Tibial nerve (tissue), 4 donors: ENCODE data around the gene GPR152. TPM values are rescaled to one million over a fixed set of nuclear protein-coding genes. Genes with fewer than 3 reads are reported as not detected.
"Not testable (repeated sequence)": the region's sequence is repeated elsewhere in the genome, so short reads cannot be mapped to it uniquely, and the experiment has no call there.

Experiments used
- DNase-seq, 2 donors: peaks; one replicate each; pipeline ENCODE4 v3.0.0-alpha.2; 2019; ENCODE audit warnings: low spot score in 2 of 2
- H3K27ac ChIP-seq, 4 donors: fragments of 200-600 bp; sonication (generic) in 3 of 4; one replicate each; pipeline ENCODE4 v1.5.1; 2017 to 2019; ENCODE audit warnings: mild to moderate bottlenecking in 1 of 4
- H3K27me3 ChIP-seq, 2 donors: fragments of 200-600 bp; sonication (generic) in 1 of 2; one replicate each; pipeline versions ENCODE4 v1.5.1 to v1.6.0; 2017 to 2019
- H3K36me3 ChIP-seq, 3 donors: fragments of 200-600 bp; sonication (generic); one replicate each; pipeline ENCODE4 v1.5.1; 2018 to 2019
- H3K4me1 ChIP-seq, 4 donors: fragments of 200-600 bp; sonication (generic) in 3 of 4; one replicate each; pipeline ENCODE4 v1.5.1; 2017 to 2019
- H3K4me3 ChIP-seq, 4 donors: fragments of 200-600 bp; sonication (generic) in 3 of 4; one replicate each; pipeline ENCODE4 v1.5.1; 2017 to 2019; ENCODE audit warnings: mild to moderate bottlenecking in 1 of 4, moderate library complexity in 1 of 4
- H3K9me3 ChIP-seq, 4 donors: fragments of 200-600 bp; sonication (generic) in 3 of 4; one replicate each; pipeline ENCODE4 v1.5.1; 2017 to 2019
- CTCF ChIP-seq, 5 experiments: fragments of 200-600 bp in 3 of 5; fragments of 450-650 bp in 2 of 5; sonication (generic) in 3 of 5; IDR thresholded peaks; one replicate each; pipeline ENCODE4 v1.5.1; 2016 to 2019; ENCODE audit warnings: antibody characterized with exemption in 5 of 5, mild to moderate bottlenecking in 3 of 5, moderate library complexity in 2 of 5
- EP300 ChIP-seq, 2 donors: sonication (generic); formaldehyde crosslinking; IDR thresholded peaks; one replicate each; pipeline ENCODE4 v1.6.1; 2017; ENCODE audit warnings: antibody characterized with exemption in 2 of 2, mild to moderate bottlenecking in 1 of 2
- POLR2A ChIP-seq, 2 donors: fragments of 450-650 bp; IDR thresholded peaks; one replicate each; pipeline ENCODE4 v1.6.1; 2017; ENCODE audit warnings: antibody characterized with exemption in 2 of 2, mild to moderate bottlenecking in 2 of 2, moderate library complexity in 2 of 2
- WGBS, 2 donors: methylation state at CpG; one replicate each; pipeline ENCODE4 v1.1.5; 2018; 5-methylcytosine and 5-hydroxymethylcytosine counted together
- total RNA-seq, 4 donors: library from RNA; depleted of rRNA; stranded (reverse); fragments of >200 nt; gene quantifications; one replicate each; pipeline ENCODE4 v1.1.0, GENCODE V29; 2016

Gene GPR152
- total RNA-seq, 4 donors from 2014 or later: not detected

DNA sequence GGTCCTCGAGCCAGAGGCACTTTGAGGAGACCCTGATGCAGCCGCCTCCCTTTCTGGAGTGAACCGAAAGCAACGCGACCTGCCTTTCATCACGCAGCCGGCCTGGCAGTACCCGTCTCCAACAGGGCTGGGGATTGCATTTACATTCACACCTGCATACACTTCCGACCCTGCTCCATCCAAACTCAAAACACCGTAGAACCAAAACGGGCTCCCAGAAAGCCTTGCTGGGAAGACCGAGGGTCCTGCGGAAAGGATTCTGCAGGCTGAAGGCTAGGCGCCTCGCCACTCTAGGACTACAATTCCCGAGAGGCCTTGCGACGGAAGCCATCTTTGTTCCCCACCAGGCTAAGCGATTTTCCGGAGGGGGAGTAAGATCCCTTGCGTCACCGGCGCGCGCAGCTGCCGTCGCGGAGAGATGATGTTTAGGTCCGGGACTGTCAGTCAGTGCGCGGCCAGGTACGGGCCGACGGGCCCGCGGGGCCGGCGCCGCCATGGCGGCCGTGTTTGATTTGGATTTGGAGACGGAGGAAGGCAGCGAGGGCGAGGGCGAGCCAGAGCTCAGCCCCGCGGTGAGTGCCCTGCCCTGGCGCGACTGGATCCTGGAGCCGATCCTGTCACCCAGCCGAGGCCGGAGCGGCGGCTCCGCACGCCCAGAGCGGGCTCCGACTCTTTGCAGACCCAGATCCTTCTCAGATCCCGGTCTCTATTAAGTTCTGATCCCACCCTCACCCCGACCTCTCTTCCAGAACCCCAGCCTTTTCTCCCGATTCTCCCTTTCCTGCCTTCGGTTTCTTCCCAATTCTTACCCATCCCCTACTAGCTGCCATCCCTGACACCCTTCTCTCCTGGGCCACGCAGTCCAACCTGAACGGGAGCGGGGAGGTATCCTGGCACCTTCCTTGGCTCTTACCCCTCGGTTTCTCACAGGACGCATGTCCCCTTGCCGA, 24.2 kb downstream of the GPR152 start, which contains the start of gene RPS6KB2:
TSS of gene RPS6KB2 (plus strand) at position 443 of the 950 bp plus-strand sequence. CDS start at position 495, 52 bp downstream.
- Histone ChIP-seq H3K27ac (peak within 1 kb of the TSS; percentile 83 to 98 (median 93)), H3K4me1 (peaks cover 0 to 26% (median 10%) of the 10 kb centered on the region in 4 donors), H3K4me3 (peak within 1 kb of the TSS; percentile 78 to 100 (median 87)), H3K27me3 (no peaks in the 10 kb centered on the region), H3K36me3 (peaks cover 0 to 38% (median 14%) of the 10 kb centered on the region in 3 donors), H3K9me3 (no peaks in the 10 kb centered on the region)
- TF ChIP-seq CTCF (IDR thresholded peaks at IDR 0.05) (peak in 2 of 5 experiments; percentile 31 to 54), POLR2A (IDR thresholded peaks at IDR 0.05) (peak; percentile 82 to 92), EP300 (IDR thresholded peaks at IDR 0.05) (peak; percentile 98 to 100)
- DNase-seq: peak; percentile 99 to 100
- 0 to 2% methylated on average over 41 to 54 of the region's 68 CpGs for WGBS, 2 donors

- Histone ChIP-seq H3K4me3 (peak overlapping the region; percentile 78 to 100 (median 87)), H3K4me1 (peaks cover 0 to 26% (median 10%) of the 10 kb centered on the region in 4 donors), H3K36me3 (peaks cover 0 to 29% (median 6%) of the 10 kb centered on the region in 3 donors), H3K27ac (peak overlapping the region; percentile 83 to 98 (median 93))
- DNase-seq, H3K9me3 ChIP-seq, H3K27me3 ChIP-seq: not testable (repeated sequence)
- 85 to 90% methylated on average over 19 of the region's 19 CpGs for WGBS, 2 donors
Observed at GRCh38 chr11:67427364-67427859, 25.1 kb downstream of the GPR152 start.

- DNase-seq: no peak
Observed at GRCh38 chr11:67423891-67424613, 28.5 kb downstream of the GPR152 start.

GRCh38 chr11:67423466-67423865, 29.1 kb downstream of the GPR152 start:
- Histone ChIP-seq H3K9me3 (no peaks in the 10 kb centered on the region), H3K4me1 (peaks cover 0 to 34% (median 12%) of the 10 kb centered on the region in 4 donors), H3K27me3 (no peaks in the 10 kb centered on the region), H3K27ac (no peak overlapping the region), H3K36me3 (no peaks in the 10 kb centered on the region), H3K4me3 (no peak overlapping the region)
- WGBS, 2 donors: 90 to 91% methylated on average over 11 to 12 of the region's 13 CpGs
- TF ChIP-seq POLR2A (IDR thresholded peaks at IDR 0.05) (no peak), EP300 (IDR thresholded peaks at IDR 0.05) (no peak), CTCF (IDR thresholded peaks at IDR 0.05) (no peak)
- DNase-seq: no peak

More at GRCh38 chr11:67423891-67424613, 28.5 kb downstream of the GPR152 start:
- TF ChIP-seq CTCF (IDR thresholded peaks at IDR 0.05) (no peak), POLR2A (IDR thresholded peaks at IDR 0.05) (no peak), EP300 (IDR thresholded peaks at IDR 0.05) (no peak)
- no peaks in the 10 kb centered on the region for H3K27me3 ChIP-seq
- no peak overlapping the region for H3K4me3 ChIP-seq
- H3K27ac ChIP-seq: no peak overlapping the region
- H3K36me3 ChIP-seq: no peaks in the 10 kb centered on the region
- peaks cover 0 to 32% (median 12%) of the 10 kb centered on the region in 4 donors for H3K4me1 ChIP-seq
- H3K9me3 ChIP-seq: no peaks in the 10 kb centered on the region
- WGBS, 2 donors: 60 to 81% methylated on average over 5 to 23 of the region's 34 CpGs

GRCh38 chr11:67422891-67423290, 29.6 kb downstream of the GPR152 start:
- Histone ChIP-seq H3K36me3 (no peaks in the 10 kb centered on the region), H3K27me3 (no peaks in the 10 kb centered on the region), H3K9me3 (no peaks in the 10 kb centered on the region), H3K4me1 (peaks cover 0 to 38% (median 15%) of the 10 kb centered on the region in 4 donors), H3K27ac (no peak overlapping the region), H3K4me3 (no peak overlapping the region)
- DNase-seq: no peak
- 69 to 72% methylated on average over 5 to 6 of the region's 6 CpGs for WGBS, 2 donors
- TF ChIP-seq CTCF (IDR thresholded peaks at IDR 0.05) (no peak), EP300 (IDR thresholded peaks at IDR 0.05) (no peak), POLR2A (IDR thresholded peaks at IDR 0.05) (no peak)
